ENCODE data around the gene PAQR4. TPM values are rescaled to one million over a fixed set of nuclear protein-coding genes. Genes with fewer than 3 reads are reported as not detected.

The PAQR4 gene
- total and polyA plus RNA-seq, 2 of the 13 experiments (the other 11 are each of a cell fraction or from before 2014, with no cell fraction given) = 15.9 to 24.8 TPM

- intact Hi-C loops (cut with micrococcal nuclease; ENCODE audit: unreplicated experiment) = no loop called here
- ChIA-PET CTCF (ENCODE audit: low intra/inter-chr PET ratio, low total read pairs) (no interaction called here), POLR2A (interaction anchor here (0.6 to 18.8 kb wide), 13 partner anchors 9 to 227 kb away, joined by 3 to 750 read pairs (median 5); partner anchors contain the start of genes CLDN9, IL32, PKMYT1 and ZNF213)
- Histone ChIP-seq H3K4me1 (ENCODE audit: insufficient read depth, low read length) (peaks cover 55% of the 10 kb centered on the region), H4K20me1 (ENCODE audit: insufficient read depth, low read length) (peaks cover 31% of the 10 kb centered on the region; the same call in 1 of the 2 replicates), H3K36me3 (replicated peaks in 1 of 2; ENCODE audit: control insufficient read depth in 1 of 2, insufficient read depth in 2 of 2, low read length in 2 of 2) (peaks cover 14 to 17% of the 10 kb centered on the region in 2 experiments; a peak in 4 of 5 replicates), H2AFZ (ENCODE audit: low read length) (no peak overlapping the region), H3K79me2 (ENCODE audit: insufficient read depth, low read length) (peaks cover 5% of the 10 kb centered on the region), H3K27ac (ENCODE audit: extremely low read length, insufficient read depth, low read length) (peak overlapping the region; percentile 93), H3K9me3 (ENCODE audit: low read length) (no peaks in the 10 kb centered on the region), H3K27me3 (ENCODE audit: control insufficient read depth in 1 of 2, insufficient read depth in 2 of 2, low read length in 2 of 2) (no peaks in the 10 kb centered on the region; a peak in 2 of 5 replicates), H3K4me2 (ENCODE audit: low read depth, low read length) (peak overlapping the region; percentile 85), H3K4me3 (replicated peaks in 1 of 3; ENCODE audit: insufficient read depth in 1 of 3, low read depth in 2 of 3, low read length in 3 of 3) (peak overlapping the region; percentile 65 to 93 (median 76); a peak in 5 of 6 replicates), H3K9ac (ENCODE audit: insufficient read depth, low read depth, low read length) (peak overlapping the region; percentile 99)
- in situ Hi-C loops (cut with HindIII; ENCODE audit: extremely low pct_ligation_motif_present, low pct_unique_long_range_greater_than_20kb) = no loop called here
- ATAC-seq (peak; percentile 14), FAIRE-seq (no peak), DNase-seq (ENCODE audit: low spot score) (peak; percentile 76)
- no TSS peak for BruUV-seq (replicated peaks)
- 6% methylated on average over 8 of the region's 8 CpGs for WGBS (ENCODE audit: low lambda C conversion rate)
- peak; percentile 10 for TF ChIP-seq SKI (IDR thresholded peaks at IDR 0.05; ENCODE audit: partially characterized antibody)
- TF ChIP-seq ATAD3A (CRISPR knock-in tag; IDR thresholded peaks at IDR 0.05) = no peak
- TF ChIP-seq ZMYM2 (CRISPR knock-in tag; IDR thresholded peaks at IDR 0.05) = no peak
- no peak for TF ChIP-seq SNRNP70 (IDR thresholded peaks at IDR 0.05; ENCODE audit: low read depth, low read length)
- no peak for TF ChIP-seq BRF2 (CRISPR knock-in tag; IDR thresholded peaks at IDR 0.05)
- TF ChIP-seq BCL6 (CRISPR knock-in tag; IDR thresholded peaks at IDR 0.05) = no peak
- peak; percentile 62; the same call in 1 of the 2 replicates for TF ChIP-seq JUN (CRISPR knock-in tag; IDR thresholded peaks at IDR 0.05)
- TF ChIP-seq MAZ (IDR thresholded peaks at IDR 0.05; ENCODE audit: borderline replicate concordance, low read depth, low read length) = peak; percentile 88
- no peak for TF ChIP-seq MAZ (CRISPR knock-in tag; IDR thresholded peaks at IDR 0.05; ENCODE audit: low read depth)
- TF ChIP-seq ZNF597 (CRISPR knock-in tag; IDR thresholded peaks at IDR 0.05) = no peak
- no peak for TF ChIP-seq ATF7 (IDR thresholded peaks at IDR 0.05)
- TF ChIP-seq ATF7 (CRISPR knock-in tag; IDR thresholded peaks at IDR 0.05) = peak; percentile 19; the same call in 1 of the 2 replicates
- TF ChIP-seq THAP11 (CRISPR knock-in tag; IDR thresholded peaks at IDR 0.05) = 0 out of 2 replicates have a peak, but pooled peaks have one; percentile 39
- TF ChIP-seq ZNF124 (CRISPR knock-in tag; IDR thresholded peaks at IDR 0.05) = no peak
- TF ChIP-seq ZNF12 (CRISPR knock-in tag; IDR thresholded peaks at IDR 0.05) = no peak
- 0 out of 2 replicates have a peak, but pooled peaks have one; percentile 22 for TF ChIP-seq ZC3H4 (CRISPR knock-in tag; IDR thresholded peaks at IDR 0.05; ENCODE audit: borderline replicate concordance)
- no peak for TF ChIP-seq ZNF709 (CRISPR knock-in tag; IDR thresholded peaks at IDR 0.05)
- no peak for TF ChIP-seq ZNF207 (IDR thresholded peaks at IDR 0.05; ENCODE audit: borderline replicate concordance)
- TF ChIP-seq HNRNPK (IDR thresholded peaks at IDR 0.05; ENCODE audit: low read depth, low read length, poor library complexity, severe bottlenecking) = peak; percentile 31
- peak; percentile 48 for TF ChIP-seq POLR2G (IDR thresholded peaks at IDR 0.05; ENCODE audit: low read depth, low read length)
Measured at GRCh38 chr16:3022208-3022683, 53.1 kb downstream of the PAQR4 start.
